H54 (cell line): ENCODE measurements around the gene MPHOSPH10.

Source experiments
- DNase-seq: peaks from one replicate; pipeline ENCODE4 v3.0.0; 2011; ENCODE audit warnings: low spot score, mixed read lengths; ENCODE audit not compliant: insufficient read length
- FAIRE-seq: peaks from 3 replicates; lab custom pipeline; 2011; peaks lifted over from hg19 to GRCh38; lab: Jason Lieb, UNC
- POLR2A ChIP-seq: IDR thresholded peaks from 2 replicates; pipeline ENCODE4 v1.6.1; 2011; ENCODE audit warnings: low read depth, mild to moderate bottlenecking, low read length

Gene MPHOSPH10

GRCh38 chr2:71133603-71134002, 3.2 kb downstream of the MPHOSPH10 start:
- DNase-seq (no peak), FAIRE-seq (no peak)
- TF ChIP-seq POLR2A: no peak

DNA sequence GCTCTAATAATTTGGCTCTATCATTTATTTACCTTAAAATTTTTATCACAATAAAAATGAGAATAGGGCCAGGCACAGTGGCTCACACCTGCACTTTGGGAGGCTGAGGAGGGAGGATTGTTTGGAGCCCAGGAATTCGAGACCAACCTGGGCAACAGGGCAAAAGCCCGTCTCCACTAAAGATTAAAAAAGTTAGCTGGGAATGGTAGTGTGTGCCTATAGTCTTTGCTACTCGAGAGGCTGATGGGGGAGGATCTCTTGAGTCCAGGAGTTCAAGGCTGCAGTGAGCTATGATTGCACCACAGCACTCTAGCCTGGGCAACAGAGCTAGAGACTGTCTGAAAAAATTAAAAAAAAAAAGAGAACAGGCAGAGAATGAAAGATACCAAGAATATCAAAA, 5.7 kb downstream of the MPHOSPH10 start:
- no peak for TF ChIP-seq POLR2A
- FAIRE-seq (no peak), DNase-seq (no peak)

GRCh38 chr2:71143782-71144181, 13.3 kb downstream of the MPHOSPH10 start:
- no peak for FAIRE-seq
- DNase-seq: no peak
- no peak for TF ChIP-seq POLR2A

GRCh38 chr2:71148506-71149063, 18.2 kb downstream of the MPHOSPH10 start:
- FAIRE-seq: no peak
- no peak for DNase-seq
- TF ChIP-seq POLR2A: no peak

GRCh38 chr2:71150082-71150816, 19.8 kb downstream of the MPHOSPH10 start:
- no peak for TF ChIP-seq POLR2A
- no peak for DNase-seq

GRCh38 chr2:71151620-71152019, 21.2 kb downstream of the MPHOSPH10 start:
- no peak for TF ChIP-seq POLR2A
- no peak for FAIRE-seq
- DNase-seq: no peak

More at GRCh38 chr2:71150082-71150816, 19.8 kb downstream of the MPHOSPH10 start:
- no peak for FAIRE-seq

DNA sequence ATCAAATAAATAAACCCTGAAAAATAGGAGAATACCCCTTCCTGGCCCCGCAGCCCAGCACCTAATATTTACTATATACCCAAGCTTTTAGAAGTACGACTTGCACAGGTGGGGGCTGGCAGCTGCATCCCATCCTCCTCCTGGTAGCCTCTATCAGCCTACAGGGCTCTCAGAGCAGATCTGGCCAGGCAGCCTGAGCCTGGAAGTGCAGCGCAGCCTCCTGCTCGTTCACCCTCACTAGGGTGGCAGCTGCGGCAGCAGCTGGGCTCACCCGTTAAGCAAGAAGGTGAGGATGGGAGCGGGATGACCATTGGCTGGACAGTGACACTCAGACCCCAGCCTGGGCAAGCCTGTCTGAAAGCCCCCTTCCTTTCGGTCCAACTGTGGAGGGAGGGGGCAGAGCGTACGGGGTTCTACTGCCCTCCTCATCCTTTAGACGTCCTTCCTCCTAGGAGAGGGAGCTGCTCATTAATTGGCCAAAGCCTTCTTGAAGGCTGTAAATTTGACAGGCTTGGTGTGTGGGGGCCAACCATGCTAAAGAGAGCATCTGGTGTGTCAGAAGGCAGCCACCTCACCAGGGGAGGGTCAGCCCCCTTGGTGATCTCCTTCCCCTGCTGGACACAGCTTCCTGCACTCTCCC, 23.3 kb downstream of the MPHOSPH10 start:
- FAIRE-seq (no peak), DNase-seq (no peak)
- TF ChIP-seq POLR2A: no peak

- DNase-seq (no peak), FAIRE-seq (no peak)
- TF ChIP-seq POLR2A: no peak
These were observed 23.8 kb downstream of the MPHOSPH10 start for GRCh38 chr2:71154279-71154678.

DNA sequence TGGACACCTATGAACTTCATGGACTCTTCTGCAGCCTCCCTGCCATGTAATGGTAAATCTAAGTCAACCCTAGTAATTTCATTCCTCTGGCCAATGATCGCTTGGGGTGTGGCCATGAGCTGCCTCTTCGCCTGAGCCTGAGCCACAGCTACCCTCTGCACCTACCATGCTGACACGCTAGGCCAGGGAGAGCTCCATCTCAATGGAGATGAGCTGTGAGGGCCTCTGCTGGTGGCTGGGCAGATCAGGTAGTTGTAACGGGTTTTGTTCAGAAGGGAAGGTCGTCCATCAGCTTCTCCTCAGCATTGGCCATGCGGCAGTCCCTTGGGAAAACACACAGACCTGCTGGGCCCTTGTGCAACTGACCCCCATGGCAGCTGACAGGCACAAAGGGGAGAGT, 24.4 kb downstream of the MPHOSPH10 start:
- FAIRE-seq: no peak
- no peak for DNase-seq
- no peak for TF ChIP-seq POLR2A

DNA sequence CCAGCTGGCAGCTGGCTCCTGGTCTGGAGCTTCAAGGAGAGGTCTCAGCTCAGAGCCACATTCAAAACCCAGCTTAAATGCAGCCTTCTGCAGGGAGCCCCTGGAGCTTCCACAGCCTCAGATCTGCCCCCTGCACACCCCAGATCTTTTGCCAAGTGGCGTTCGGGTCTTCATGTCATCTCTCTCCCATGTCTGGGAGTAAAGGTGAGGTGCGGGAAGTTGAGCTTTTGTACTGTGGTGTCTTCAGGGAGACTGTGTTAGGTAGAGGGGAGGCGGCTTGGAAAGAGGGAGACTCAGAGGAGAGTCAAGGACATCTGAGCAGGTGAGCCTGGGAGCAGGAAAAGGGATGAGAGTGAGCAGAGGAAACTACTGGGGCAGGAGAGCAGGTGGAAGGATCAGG, 25.4 kb downstream of the MPHOSPH10 start:
- FAIRE-seq (no peak), DNase-seq (no peak)
- TF ChIP-seq POLR2A: no peak

- no peak for TF ChIP-seq POLR2A
- DNase-seq (no peak), FAIRE-seq (no peak)
These were observed 26.1 kb downstream of the MPHOSPH10 start for GRCh38 chr2:71156573-71156972.

DNA sequence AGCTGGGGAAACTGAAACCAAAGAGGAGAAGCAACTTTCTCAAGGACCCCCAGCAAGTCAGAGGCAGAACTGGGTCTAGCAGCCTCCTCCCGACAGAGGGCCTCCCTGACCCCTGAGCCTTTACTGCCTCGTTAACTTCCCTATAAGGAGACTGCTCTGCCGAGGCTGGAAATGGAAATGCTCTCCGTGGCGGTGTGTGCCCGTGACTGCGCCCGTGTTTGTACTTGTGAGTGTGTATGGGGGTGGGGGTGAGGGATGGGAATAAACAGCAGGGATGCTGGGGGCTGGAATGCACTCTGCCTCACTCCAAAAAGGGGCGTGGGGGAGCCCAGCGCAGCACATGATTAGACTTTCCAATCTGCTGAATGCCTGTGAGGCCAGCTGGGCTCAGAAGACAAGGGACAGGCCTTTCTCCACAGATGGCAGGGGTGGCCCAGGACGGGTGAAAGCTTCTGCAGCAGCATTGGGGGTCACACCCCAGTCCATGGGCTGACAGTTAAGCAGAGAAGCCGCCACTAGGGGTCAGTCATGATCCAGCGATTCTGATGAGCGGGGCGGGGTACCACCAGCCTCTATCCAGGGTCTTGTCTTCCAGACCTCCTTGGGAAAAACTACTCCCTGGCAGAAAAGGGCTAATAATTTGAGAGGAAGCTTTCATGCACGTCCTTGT, 26.8 kb downstream of the MPHOSPH10 start:
- DNase-seq: peak; percentile 49

DNA sequence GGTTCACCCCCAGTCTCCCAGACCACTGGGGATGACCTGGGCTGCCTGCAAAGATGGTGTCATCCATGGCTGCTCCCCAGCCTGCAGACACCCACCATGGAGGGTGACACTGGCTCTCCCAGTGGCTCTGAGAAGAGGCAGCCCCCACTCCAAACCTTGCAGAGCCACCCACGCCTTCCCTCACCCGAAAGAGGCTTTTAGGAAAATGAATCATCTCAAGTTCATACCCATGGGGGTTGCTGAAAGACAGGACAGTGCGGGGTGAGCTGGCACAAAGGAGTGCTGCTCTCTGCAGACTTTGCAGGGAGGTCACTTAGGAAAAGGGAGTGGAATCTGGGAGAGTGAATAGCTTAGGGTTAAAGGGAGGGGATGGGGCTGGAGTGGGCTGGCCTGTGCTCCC, 36.4 kb downstream of the MPHOSPH10 start:
- no peak for DNase-seq
- FAIRE-seq: no peak
- TF ChIP-seq POLR2A: no peak

More for the DNA sequence above, 26.8 kb downstream of the MPHOSPH10 start:
- FAIRE-seq: no peak
- no peak for TF ChIP-seq POLR2A

GRCh38 chr2:71173096-71173495, 42.7 kb downstream of the MPHOSPH10 start:
- no peak for TF ChIP-seq POLR2A
- no peak for FAIRE-seq
- DNase-seq: no peak
